Measurements from ENCODE around the gene SMARCA1.

GRCh38 chrX:129445436-129445835, 77.9 kb downstream of the SMARCA1 start:
- TF ChIP-seq CTCF (IDR thresholded peaks at IDR 0.05) (no peak), POLR2A (IDR thresholded peaks at IDR 0.05) (no peak), POLR2AphosphoS5 (IDR thresholded peaks at IDR 0.05) (no peak)

Measured in stomach (tissue), 4 donors.